Effector memory CD4-positive, alpha-beta T cell (primary cell): ENCODE results near the gene CCDC14.

Source experiments
- DNase-seq, 3 donors: peaks; one replicate each; pipeline ENCODE4 v3.0.0-alpha.2; 2020
- H3K27ac ChIP-seq: 2 replicates; pipeline ENCODE4 v1.7.0; 2013; ENCODE audit warnings: mild to moderate bottlenecking, low read length, moderate library complexity; ENCODE audit not compliant: insufficient read depth, poor library complexity, severe bottlenecking
- H3K27me3 ChIP-seq: replicated peaks from 2 replicates; pipeline ENCODE4 v1.7.0; 2013; ENCODE audit warnings: mild to moderate bottlenecking, low read length; ENCODE audit not compliant: insufficient read depth, control insufficient read depth, poor library complexity, severe bottlenecking
- H3K36me3 ChIP-seq: 2 replicates; pipeline ENCODE4 v1.7.0; 2013; ENCODE audit warnings: mild to moderate bottlenecking, low read length, moderate library complexity; ENCODE audit not compliant: control insufficient read depth, insufficient read depth
- H3K4me1 ChIP-seq: 2 replicates; pipeline ENCODE4 v1.7.0; 2013; ENCODE audit warnings: low read length, mild to moderate bottlenecking; ENCODE audit not compliant: control insufficient read depth, insufficient read depth, poor library complexity, severe bottlenecking
- H3K4me3 ChIP-seq: 2 replicates; pipeline ENCODE4 v1.7.0; 2013; ENCODE audit warnings: low read length, low read depth, mild to moderate bottlenecking; ENCODE audit not compliant: insufficient read depth, poor library complexity, severe bottlenecking
- H3K9me3 ChIP-seq: 2 replicates; pipeline ENCODE4 v1.7.0; 2013; ENCODE audit warnings: mild to moderate bottlenecking, low read length, moderate library complexity; ENCODE audit not compliant: control insufficient read depth

Gene CCDC14

GRCh38 chr3:123870033-123870432 lies 91.0 kb downstream of the CCDC14 start:
- Histone ChIP-seq H3K27me3 (peaks cover 3% of the 10 kb centered on the region), H3K9me3 (no peaks in the 10 kb centered on the region), H3K36me3 (no peaks in the 10 kb centered on the region), H3K27ac (no peak overlapping the region), H3K4me3 (no peak overlapping the region), H3K4me1 (no peaks in the 10 kb centered on the region)
- no peak for DNase-seq

- Histone ChIP-seq H3K4me3 (no peak overlapping the region), H3K27ac (no peak overlapping the region), H3K27me3 (peaks cover 3% of the 10 kb centered on the region), H3K36me3 (no peaks in the 10 kb centered on the region), H3K9me3 (no peaks in the 10 kb centered on the region), H3K4me1 (no peaks in the 10 kb centered on the region)
- DNase-seq: no peak
Measured at GRCh38 chr3:123869165-123869564, 91.9 kb downstream of the CCDC14 start.

- H3K4me1 ChIP-seq: no peaks in the 10 kb centered on the region
- H3K4me3 ChIP-seq: no peak overlapping the region
- no peaks in the 10 kb centered on the region for H3K36me3 ChIP-seq
- H3K27me3 ChIP-seq: peaks cover 3% of the 10 kb centered on the region
- H3K9me3 ChIP-seq: no peaks in the 10 kb centered on the region
- no peak for DNase-seq
- no peak overlapping the region for H3K27ac ChIP-seq
Measured at GRCh38 chr3:123864706-123865105, 96.3 kb downstream of the CCDC14 start.
